Vagina (tissue), 2 donors: ENCODE data around the gene BNIPL.
A peak's percentile ranks its signal among the peaks of the same experiment; 100 is the strongest.

Experiments used
- CTCF ChIP-seq, 3 experiments: fragments of 450-650 bp in 2 of 3; fragments of 200-600 bp in 1 of 3; sonication (generic) in 1 of 3; IDR thresholded peaks; one replicate each; pipeline ENCODE4 v1.5.1; 2017 to 2019; ENCODE audit warnings: antibody characterized with exemption in 3 of 3, mild to moderate bottlenecking in 2 of 3, moderate library complexity in 2 of 3
- POLR2AphosphoS5 ChIP-seq, 2 donors: sonication (generic); formaldehyde crosslinking; IDR thresholded peaks; one replicate each; pipeline ENCODE4 v1.9.0; 2017; ENCODE audit warnings: antibody characterized with exemption in 2 of 2, mild to moderate bottlenecking in 2 of 2, low read depth in 1 of 2; ENCODE audit not compliant: insufficient read depth in 1 of 2

- peak in 1 of 3 experiments; percentile 43 for TF ChIP-seq CTCF (IDR thresholded peaks at IDR 0.05)
- TF ChIP-seq POLR2AphosphoS5 (IDR thresholded peaks at IDR 0.05; ENCODE audit: insufficient read depth in 1 of 2, low read depth in 1 of 2): peak in 1 of 2 donors; percentile 59
Observed at GRCh38 chr1:151006327-151007052, 29.9 kb upstream of the BNIPL start, which contains the start of gene MINDY1.
